Tongue (tissue), 2 donors: ENCODE data around the gene NDC80. TPM values are rescaled to one million over a fixed set of nuclear protein-coding genes. Genes with fewer than 3 reads are reported as not detected.

ENCODE experiments used
- small RNA-seq: library from RNA; depleted of rRNA; stranded (forward); fragments of <200 nt; gene quantifications from one replicate; pipeline ENCODE3, GENCODE V24; 2014; ENCODE audit warnings: low replicate concordance
- total RNA-seq: library from RNA; depleted of rRNA; stranded (reverse); fragments of >200 nt; gene quantifications from one replicate; pipeline ENCODE4 v1.2.3, GENCODE V29; 2014

NDC80 gene
- total RNA-seq, 1 donor from 2014 or later: 9.4 TPM

Small RNAs within 50 kb of the gene (small RNA-seq; reads per million reads assigned to genes)
- not detected for gene RF00019
- not detected for gene RF01233
- gene RNU6-340P: not detected

Other genes with a start within 250 kb of the NDC80 start
- gene METTL4, start 52 bp upstream of the NDC80 start, total RNA-seq: 12.2 TPM
- 143 TPM for gene SMCHD1, start 84.2 kb downstream of the NDC80 start, total RNA-seq